ENCODE measurements around the gene FOXL1. TPM values are rescaled to one million over a fixed set of nuclear protein-coding genes. Genes with fewer than 3 reads are reported as not detected.

Gene FOXL1
- total and polyA plus RNA-seq, 12 donors: 0.40 to 1.9 (median 0.84) TPM

DNA sequence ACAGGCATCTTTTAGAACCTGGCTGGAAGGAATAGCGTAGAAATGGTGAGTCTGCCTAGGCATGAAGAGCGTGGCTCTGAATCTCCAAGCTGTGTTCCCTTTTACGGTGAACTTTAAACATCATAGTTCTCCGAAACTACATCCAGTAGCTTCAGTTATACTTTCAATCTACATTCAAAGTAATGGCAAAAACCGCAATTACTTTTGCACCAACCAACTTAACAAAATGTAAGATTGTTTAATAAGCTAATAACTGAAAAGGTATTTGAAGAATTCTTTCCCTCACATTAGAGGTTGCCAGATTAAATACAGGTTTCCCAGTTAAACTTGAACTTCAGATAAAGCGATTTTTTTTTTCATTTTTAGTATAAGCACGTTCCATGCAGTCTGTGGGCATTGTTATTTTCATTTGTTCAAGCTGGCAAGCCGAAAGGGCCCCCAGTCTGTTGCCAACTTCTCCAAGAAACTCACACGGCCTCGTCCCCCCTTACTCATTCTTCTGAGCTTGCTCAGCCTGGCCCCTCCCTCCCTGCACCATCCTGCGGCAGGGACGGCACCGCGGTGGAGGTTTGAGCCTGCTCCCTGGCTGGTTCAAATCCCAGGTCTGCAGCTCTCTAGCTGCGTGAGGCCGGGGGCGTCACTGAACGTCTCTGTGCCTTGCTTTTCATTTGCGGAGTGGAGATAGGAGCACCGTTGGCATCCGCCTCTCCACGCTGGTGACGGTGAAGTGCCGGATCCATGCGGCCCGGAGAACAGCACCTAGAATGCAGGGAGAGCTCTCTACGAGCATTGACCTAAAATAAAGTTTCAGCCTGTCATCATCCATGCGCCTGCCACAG is 19.8 kb upstream of the FOXL1 start:
- 75 to 76% methylated on average over 28 of the region's 28 CpGs for WGBS, 2 donors
- no peak for DNase-seq

DNA sequence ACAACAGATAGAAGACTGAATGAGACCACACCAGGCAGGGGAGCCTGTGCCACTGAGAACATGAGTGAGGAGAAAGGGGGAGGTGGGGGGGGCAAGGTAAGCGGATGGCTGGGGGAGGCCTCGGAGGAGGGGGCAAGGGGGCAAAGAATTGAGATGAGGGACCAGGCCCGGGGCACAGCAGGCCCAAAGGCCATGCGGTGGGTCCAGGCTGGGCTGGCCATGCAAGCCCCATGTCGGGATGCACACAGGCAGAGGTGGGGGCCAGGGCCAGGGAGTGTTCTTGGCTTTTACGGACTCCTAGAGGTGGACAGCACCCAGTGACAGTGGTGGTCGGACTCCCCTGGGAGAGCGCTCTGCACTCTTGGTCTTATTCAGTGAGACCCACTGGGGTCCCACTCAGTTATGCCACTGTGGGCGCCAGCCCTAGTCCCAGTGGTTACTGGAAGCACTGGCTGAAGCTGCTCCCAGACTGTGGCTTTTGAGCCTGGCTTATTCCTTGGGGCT is 18.5 kb upstream of the FOXL1 start:
- H3K36me3 ChIP-seq: no peaks in the 10 kb centered on the region
- peaks cover 0 to 20% (median 10%) of the 10 kb centered on the region in 9 donors for H3K4me1 ChIP-seq
- DNase-seq (no peak), ATAC-seq (no peak)
- H3K4me3 ChIP-seq: no peak overlapping the region
- H3K9me3 ChIP-seq: no peaks in the 10 kb centered on the region
- TF ChIP-seq, protein P1, sequence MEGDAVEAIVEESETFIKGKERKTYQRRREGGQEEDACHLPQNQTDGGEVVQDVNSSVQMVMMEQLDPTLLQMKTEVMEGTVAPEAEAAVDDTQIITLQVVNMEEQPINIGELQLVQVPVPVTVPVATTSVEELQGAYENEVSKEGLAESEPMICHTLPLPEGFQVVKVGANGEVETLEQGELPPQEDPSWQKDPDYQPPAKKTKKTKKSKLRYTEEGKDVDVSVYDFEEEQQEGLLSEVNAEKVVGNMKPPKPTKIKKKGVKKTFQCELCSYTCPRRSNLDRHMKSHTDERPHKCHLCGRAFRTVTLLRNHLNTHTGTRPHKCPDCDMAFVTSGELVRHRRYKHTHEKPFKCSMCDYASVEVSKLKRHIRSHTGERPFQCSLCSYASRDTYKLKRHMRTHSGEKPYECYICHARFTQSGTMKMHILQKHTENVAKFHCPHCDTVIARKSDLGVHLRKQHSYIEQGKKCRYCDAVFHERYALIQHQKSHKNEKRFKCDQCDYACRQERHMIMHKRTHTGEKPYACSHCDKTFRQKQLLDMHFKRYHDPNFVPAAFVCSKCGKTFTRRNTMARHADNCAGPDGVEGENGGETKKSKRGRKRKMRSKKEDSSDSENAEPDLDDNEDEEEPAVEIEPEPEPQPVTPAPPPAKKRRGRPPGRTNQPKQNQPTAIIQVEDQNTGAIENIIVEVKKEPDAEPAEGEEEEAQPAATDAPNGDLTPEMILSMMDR (IDR thresholded peaks at IDR 0.05): no peak
- 84 to 97% methylated on average over 9 of the region's 9 CpGs for WGBS, 2 donors
- intact Hi-C loops (cut with DNase I): loop anchor here in 6 of 10 donors (5.0 to 10.0 kb wide), 6 partner anchors 275 to 825 kb away; partner anchors contain the start of gene FBXO31 (in 1 of the 6)
- H3K27ac ChIP-seq: no peak overlapping the region
- H3K27me3 ChIP-seq: peaks cover 0 to 61% (median 28%) of the 10 kb centered on the region in 7 donors

More for the DNA sequence above, 19.8 kb upstream of the FOXL1 start:
- intact Hi-C loops (cut with DNase I): no loop called here
- Histone ChIP-seq H3K27me3 (peaks cover 0 to 49% (median 18%) of the 10 kb centered on the region in 7 donors), H3K4me1 (peaks cover 0 to 23% (median 12%) of the 10 kb centered on the region in 9 donors), H3K4me3 (no peak overlapping the region), H3K27ac (no peak overlapping the region), H3K36me3 (no peaks in the 10 kb centered on the region), H3K9me3 (no peaks in the 10 kb centered on the region)
- TF ChIP-seq, protein P1 (IDR thresholded peaks at IDR 0.05): no peak
- ATAC-seq: no peak

DNA sequence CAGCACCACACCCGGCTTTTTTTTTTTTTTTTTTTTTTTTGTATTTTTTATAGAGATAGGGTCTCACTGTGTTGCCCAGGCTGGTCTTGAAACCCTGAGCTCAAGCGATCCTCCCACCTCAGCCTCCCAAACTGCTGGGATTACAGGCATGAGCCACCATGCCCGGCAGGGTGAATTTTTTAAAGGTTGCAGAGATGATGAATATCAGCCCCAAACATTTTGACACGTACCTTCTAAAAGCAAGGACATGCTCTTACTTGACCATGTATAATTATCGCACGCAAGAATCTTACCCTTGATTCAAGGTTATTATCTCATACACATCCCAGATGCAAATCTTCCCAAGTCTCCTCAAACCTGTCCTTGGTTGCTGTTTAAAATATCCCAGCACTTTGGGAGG is 16.0 kb upstream of the FOXL1 start:
- DNase-seq: no peak
- WGBS, 2 donors: 80 to 89% methylated on average over 6 of the region's 6 CpGs
- Histone ChIP-seq H3K27me3 (peaks cover 9 to 86% (median 52%) of the 10 kb centered on the region in 7 donors), H3K4me1 (peaks cover 0 to 26% (median 11%) of the 10 kb centered on the region in 9 donors), H3K4me3 (no peak overlapping the region), H3K36me3 (no peaks in the 10 kb centered on the region), H3K27ac (no peak overlapping the region), H3K9me3 (no peaks in the 10 kb centered on the region)
- intact Hi-C loops (cut with DNase I): loop anchor here in 9 of 10 donors (2.0 to 10.0 kb wide), 9 partner anchors 272 to 822 kb away; partner anchors contain the start of gene FBXO31 (in 1 of the 9)
- no peak for ATAC-seq
- TF ChIP-seq, protein P1 (IDR thresholded peaks at IDR 0.05): no peak

Measured in heart right ventricle (tissue), 16 donors.